Stimulated activated CD4-positive, alpha-beta T cell treated with anti-CD3 and anti-CD28 coated beads, Interleukin-2, amount 100 ng/mL, for 48 hours (primary cell): Measurements from ENCODE around the gene LRRC4C.

Experiments
- DNase-seq, 2 donors: peaks; one replicate each; pipeline ENCODE4 v3.0.0-alpha.2; 2020

Gene LRRC4C

DNA sequence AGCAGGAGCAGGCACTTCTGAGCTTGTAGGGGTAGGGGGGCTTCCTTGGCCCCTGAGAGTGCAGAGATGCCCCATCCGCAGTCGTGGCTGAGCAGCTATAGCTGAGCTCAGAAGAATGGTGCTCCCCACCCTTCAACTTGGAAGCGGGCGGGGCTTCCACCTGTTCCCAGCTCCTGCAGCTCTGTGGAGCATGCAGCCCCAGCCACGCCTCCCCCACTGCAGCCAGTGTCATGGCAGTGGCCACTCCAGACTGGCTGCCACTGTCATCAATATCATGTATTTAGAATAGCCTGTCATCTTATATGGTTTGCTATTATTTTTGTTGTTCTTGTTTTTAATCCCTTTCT lies 213.1 kb downstream of the LRRC4C start:
- no peak for DNase-seq

DNA sequence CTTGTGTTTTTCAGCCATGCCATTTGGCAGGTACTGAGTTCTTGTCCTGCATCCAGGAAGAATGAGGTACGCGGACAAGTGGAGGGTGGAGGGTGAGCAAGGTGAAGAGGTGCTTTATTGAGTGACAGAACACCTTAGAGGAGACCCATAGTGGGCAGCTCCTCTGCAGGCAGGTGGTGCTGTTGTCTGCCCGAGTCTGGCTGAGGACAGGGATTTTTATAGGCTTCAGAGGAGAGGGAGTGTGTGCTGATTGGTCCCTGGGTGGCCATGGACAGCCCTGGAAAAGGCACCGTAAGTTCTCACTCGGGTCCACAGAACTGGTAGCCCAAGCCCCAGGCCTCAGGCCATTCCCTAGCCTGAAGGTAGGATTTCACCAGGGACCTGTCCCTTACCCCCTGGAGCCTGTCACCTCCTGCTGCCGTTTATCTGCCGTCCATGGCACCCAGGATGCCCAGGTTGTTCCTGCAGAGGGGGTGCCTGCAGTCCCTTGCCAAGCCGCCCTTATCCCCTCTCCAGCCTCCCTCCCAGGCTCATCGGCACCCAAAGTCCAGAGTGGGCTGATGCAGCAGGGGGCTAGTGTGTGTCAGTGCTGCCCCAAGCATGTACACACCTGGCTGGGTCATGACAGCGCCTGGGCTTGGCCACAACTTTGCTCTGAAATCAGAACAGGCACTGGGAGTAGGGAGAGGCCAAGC lies 213.6 kb downstream of the LRRC4C start:
- no peak for DNase-seq

DNA sequence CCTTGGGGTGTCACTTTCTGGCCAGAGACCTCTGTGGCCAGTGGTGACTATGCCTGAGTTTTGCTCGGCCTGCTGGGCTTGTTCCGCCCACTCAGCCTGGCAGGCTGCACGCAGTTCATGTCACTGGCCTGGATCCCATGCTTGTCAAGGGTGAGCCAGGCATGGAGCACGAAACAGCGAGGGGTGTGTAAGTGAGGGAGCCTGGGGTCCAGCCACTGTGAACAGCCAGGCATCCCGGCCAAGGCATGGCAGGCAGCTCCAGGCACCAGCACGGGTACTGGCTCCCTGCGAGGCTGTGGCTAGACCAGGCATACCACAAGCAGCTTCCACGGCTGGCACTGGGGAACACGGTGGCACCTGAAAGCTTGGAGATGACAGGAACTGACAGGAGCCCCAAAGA lies 214.3 kb downstream of the LRRC4C start:
- no peak for DNase-seq

DNA sequence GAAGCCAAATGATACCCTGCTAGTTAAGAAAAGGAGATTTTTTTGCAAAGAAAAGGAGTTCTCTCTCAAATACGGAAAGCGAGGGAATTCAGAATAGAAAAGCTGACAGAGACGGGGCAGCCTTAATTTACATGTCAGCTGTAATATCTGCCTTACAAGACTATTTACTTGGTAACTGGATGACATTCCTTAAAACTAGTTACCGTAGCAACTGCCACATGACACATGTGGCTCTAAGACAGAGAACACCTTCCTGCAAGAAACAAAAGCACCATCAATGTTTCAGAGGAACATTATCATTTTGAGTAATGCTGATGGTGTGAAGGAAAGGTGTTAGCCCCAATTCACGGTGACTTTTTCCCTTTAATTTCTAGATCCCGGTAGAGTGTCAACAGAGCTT lies 222.1 kb downstream of the LRRC4C start:
- DNase-seq, result no peak

DNA sequence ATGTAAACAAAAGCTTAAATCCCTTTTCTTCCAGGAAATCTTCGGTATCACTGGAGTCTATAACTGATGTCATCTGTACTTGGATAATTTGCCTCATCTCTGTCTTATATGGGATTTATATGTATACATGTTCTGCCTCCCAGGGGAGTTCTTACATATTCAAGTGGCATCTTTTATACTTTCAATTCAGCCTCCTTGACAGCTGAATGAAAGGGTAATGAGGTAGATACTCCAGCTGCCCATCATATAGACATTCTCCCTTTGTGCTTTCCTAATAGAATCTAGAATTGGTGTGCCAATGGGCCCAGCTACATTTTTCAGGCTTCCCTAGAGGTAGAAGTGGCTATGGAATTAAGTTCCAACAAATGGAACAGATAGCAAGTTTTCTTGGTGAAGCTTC lies 223.8 kb downstream of the LRRC4C start:
- no peak for DNase-seq

DNA sequence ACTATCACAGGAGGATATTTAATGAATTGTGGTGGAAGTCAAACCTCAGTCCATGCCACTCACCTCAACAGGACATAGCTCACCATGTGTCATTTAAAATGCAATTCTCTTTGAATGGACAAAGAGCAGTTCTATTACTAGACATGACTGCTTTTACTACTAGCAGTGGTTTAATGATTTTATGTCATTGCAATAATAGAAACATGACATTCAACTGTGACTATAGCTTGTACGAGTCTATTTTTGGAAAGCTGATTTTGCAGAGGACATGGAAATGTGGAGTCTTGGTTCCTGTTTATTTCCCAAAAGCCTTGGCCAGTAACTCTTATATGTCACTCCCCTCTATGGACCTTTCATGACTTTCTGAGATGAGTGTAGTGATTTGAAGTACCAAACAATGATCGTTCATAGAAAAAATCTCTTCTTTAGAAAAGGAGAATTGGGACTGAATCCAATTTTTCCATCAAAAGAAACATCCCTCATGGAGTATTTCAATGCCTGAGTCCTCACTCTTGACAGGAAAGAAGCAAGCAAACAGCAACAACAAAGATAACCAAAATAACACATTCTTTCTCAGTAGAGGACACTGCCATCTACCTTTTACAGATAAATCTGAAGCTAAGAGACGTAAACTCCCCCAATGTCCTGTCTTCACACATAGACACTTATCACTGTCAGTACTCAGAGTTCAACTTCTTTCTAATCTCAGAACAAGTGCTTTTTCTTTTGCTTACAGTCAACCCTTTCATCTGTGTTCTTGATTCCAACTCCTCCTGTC lies 233.4 kb downstream of the LRRC4C start:
- DNase-seq, result no peak

DNA sequence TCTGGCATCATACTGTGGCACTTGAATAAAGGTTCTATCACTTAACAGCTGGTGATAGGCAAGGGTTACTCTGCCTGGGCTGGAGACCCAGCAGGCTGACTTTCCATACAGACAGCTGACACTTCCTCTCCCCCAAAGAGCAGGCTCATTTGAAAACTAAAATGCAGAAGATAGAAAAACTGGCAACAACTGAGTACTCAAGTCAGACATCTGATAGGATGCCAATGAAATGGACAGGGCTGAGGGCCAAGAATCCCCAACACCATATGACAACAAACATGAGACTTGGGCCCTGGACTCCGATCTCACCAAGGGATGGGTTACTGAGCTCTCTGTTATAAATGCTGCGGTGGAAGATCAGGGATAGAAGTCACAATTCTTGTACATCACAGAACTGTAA lies 237.2 kb downstream of the LRRC4C start:
- DNase-seq, result no peak

DNA sequence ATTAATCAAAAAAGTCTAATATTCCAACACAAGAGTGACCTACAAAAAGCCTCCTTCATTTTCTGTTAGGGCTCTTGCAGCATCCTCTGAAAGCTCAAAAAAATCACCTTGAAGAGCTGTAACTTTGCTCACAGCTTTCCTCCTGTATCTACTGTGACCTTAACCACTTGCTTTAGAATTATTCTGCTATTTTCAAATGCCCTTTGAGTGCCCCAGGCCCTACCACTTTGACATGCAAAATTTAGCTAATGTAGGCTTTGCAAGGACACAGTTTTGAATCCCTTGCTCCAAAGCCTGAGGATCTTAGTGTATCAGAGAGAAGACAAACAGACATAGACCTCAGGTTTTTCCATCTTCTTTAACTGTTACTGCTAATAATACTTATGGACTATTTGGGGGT lies 253.1 kb downstream of the LRRC4C start:
- DNase-seq, result no peak

DNA sequence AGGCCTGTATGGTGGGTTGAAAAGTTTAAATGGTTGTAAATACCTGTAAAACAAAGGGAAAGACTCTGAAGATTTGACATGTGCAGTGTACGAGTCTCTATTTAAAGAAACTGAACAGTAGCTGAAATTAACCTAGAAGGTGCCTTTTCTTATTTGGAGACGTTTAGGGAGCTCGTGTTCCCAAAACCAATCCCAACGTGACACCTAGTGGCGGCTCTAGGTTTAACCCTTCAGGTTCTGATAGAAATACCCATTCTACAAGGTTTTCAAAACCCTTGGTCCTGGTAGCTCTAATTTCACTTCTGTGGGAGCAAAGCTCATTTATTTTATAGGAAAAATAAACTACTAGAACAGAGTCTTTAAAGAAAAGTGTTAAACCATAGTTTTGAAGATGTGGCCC lies 258.3 kb downstream of the LRRC4C start:
- peak in 1 of 2 donors; percentile 1 for DNase-seq

DNA sequence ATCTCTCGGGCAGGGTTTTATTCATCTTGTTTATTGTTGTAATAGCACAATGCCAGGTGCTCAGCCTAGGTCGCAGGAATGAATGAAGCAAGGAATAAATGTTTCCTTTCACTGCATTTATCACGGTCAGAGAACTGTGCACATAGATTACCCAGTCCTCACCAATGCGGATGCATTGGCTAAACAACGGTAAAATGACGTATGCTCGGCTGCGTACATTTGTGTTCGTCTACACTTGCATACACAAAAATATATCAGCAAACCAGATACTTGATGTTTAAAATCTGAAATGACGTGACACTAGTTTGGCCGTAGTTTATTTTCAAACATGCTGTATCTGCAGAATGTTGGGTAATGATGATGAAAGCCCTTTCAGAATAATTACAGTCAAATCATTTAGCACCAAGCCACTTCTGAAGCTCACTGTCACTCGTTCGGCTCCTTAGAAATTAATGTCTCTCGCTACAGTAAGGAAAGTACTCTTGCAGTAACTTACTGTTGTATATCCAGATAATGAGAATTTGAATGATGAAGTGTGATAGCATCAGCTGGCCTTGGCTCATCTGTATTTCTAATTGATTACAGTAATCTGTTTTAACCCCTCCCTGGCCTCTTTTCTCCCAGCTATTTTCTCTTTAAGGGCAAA lies 268.9 kb downstream of the LRRC4C start:
- no peak for DNase-seq

DNA sequence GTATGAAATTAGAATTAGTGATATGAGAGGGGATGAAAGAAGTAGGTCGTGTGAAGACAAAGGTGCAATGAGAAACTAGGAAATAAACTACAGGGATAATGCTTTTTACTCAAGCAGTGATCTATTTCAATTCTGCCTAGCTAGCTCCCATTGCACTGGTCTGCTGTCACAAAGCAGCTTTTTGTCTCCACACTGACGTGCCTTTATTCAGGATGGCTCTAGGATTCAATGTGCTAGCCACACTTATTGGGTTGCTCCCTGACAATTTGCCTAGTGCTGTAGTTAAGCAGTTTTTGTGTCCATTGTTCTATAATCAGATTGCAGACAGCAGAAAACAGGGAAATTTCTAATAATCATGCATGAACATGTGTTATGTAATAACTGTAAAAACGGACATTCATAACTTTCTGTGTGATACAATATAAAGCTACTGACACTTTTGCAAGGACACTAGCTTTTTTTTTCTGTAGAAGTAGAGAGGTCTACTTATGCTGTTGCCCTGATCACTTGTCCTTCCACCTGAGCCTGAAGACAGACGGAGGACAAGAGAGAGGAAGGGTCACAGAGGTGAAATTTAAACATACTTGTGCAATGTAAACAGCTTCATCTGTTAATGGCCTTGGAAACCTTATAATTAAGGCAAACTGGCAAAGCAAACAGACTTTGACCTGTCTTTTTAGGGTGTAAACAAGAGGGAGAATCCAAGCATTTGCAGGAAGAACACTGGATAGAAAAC lies 269.6 kb downstream of the LRRC4C start:
- no peak for DNase-seq

GRCh38 chr11:41177791-41178190 lies 281.7 kb downstream of the LRRC4C start:
- no peak for DNase-seq

DNA sequence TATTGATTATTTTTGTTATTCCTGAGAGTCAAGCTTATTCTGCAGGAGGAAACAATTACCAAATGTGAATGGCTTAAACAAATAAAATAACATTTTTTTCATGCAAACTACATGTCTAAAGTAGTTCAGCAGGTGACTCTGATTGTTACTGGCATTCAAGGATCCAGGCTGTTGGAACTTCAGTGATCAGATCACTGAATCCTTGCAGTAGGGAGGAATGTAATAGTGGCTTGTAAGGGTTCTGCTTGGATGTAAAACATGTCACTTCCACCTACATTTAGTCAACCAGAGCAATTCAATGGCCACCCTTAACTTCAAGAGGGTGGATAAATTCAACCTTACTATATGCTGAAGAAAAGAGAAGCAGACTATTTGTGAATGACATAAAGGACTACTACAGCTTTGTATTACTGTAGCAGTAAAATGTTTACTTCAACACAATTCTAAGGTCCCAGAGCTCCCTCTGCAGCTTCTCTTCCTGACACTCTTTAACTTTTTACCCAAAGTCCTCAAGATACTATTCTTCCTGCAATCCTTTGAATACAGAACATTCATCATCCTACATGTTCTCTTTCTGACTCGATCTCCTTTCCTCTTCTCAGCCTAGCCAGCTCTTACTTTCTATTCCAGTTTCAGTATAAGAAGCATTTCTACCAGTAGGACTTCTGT lies 284.0 kb downstream of the LRRC4C start:
- no peak for DNase-seq

GRCh38 chr11:41146326-41146725 lies 313.1 kb downstream of the LRRC4C start:
- DNase-seq, result no peak

DNA sequence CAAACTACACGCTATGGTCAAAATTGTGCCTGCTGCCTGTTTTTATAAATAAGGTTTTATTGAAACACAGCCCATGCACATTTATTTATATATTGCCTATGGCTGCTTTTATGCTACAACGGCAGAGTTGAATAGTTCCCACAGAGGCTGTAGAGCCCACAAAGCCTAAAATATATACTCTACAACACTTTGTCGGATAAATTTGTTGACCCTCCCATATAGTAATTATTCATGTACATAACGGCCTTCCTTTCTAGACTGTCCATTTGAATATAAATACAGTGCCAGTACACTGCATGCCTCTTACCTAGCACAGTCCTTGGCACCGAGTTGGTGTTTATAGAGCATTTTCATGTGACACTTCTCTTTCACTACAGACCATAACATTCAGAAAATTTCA lies 314.0 kb downstream of the LRRC4C start:
- no peak for DNase-seq

DNA sequence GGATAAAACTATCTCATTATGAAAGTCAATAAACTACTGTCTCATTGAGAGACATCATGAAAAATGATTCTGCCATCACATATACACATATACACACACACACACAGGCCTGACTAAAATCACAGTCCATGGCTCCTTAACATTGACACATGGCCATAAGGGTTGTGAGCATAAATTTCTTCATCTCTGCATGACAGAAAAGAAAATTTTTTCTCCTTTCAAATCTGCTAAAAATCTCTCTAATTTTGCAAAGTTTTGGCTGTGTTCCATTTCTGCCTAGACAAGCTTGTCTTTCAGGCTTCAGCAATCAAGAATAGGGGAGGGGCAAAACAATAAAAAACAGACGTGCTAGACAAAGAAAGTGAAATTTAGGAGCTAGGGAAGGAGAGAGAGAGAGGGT lies 324.5 kb downstream of the LRRC4C start:
- no peak for DNase-seq

DNA sequence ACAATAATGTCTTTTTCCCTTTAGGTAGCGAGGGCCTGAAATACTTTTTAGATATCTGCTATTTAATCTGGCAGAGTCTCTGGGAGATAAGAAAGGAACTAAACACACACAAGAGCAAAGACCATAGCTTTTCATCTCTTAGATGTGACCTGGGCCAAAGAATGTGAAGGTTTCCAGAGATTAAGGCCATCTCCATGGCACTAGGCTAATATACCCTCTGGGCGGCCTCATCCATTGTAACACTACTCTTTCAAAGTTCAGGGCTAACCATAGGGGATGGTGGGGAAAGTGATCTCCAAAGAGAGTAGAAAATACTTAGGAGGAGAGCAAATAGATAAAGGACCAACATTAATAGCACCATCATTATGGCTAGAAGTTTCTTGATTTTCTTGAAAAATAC lies 326.4 kb downstream of the LRRC4C start:
- DNase-seq, result no peak

DNA sequence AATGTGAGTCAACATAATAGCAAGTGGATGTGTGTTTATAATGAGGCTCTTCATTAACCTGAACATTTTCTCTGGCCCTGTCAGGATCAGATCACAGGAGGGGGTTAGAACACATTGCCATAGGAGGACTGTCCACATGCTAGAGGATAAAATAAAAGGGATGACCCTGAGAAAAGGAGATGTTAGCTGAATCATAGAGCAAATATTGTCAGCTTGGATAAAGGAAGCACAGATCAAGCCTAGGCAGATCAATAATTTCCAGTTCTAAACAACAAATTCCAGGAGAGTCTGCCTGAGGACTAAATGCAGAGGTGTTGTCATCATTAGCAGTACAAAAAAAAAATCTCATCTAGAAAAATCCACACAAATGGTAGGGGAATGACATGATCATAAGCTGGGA lies 337.9 kb downstream of the LRRC4C start:
- DNase-seq, result no peak

- DNase-seq, result no peak
These were observed 340.0 kb downstream of the LRRC4C start for GRCh38 chr11:41119484-41119883.

DNA sequence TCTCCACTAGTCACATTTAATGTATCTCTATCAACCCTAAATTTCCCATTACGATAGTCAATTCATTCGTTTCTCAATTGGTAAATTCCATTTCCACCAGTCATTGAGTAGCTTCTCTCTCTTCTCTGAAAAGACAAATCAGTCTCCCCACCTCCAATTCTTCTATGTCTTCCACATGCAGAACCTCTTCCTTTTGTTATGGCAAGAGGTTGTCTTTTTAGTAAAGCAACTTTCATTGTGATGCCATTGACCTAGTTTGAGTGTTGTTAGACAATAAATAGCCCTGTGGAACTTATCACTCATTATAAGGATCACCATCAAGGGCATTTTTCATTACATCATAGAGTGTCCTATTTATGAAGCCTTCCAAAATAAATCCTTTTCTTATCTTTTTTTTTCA lies 340.9 kb downstream of the LRRC4C start:
- DNase-seq, result no peak

GRCh38 chr11:41116970-41117369 lies 342.5 kb downstream of the LRRC4C start:
- no peak for DNase-seq

GRCh38 chr11:41115066-41115465 lies 344.4 kb downstream of the LRRC4C start:
- DNase-seq, result no peak

GRCh38 chr11:41113160-41113559 lies 346.3 kb downstream of the LRRC4C start:
- no peak for DNase-seq
